ENCODE data around the gene INS. TPM values are rescaled to one million over a fixed set of nuclear protein-coding genes. Genes with fewer than 3 reads are reported as not detected.

The INS gene
- total and polyA plus RNA-seq, 10 of the 15 experiments (the other 5 are each of a cell fraction or from before 2014, with no cell fraction given), result not detected

DNA sequence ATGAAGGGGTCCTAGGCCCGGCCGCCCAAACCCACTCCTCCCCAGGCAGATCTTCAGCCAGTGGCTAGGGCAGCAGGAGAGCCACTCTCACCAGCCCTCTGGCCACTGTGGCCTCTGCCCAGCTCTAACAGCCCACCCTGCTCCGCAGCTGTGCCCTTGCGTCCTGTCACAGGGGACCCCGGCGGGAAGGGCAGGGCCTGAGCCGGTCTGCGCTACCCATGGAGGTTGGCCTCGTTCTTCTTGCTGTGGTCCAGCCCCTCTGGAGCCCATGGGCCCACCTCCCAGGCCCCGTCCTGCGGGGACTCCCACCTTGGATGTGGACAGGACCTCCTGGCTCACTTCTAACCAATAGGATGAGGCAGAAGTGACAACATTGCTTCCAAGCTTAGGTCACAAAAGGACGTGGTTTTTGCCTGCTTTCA lies 48.9 kb upstream of the INS start:
- RAD21 ChIA-PET (ENCODE audit: unreplicated experiment), result interaction anchor here (0.6 kb wide), 1 partner anchor 195 kb away, joined by 3 read pairs; no protein-coding TSS in a partner anchor
- Histone ChIP-seq H4K20me1 (ENCODE audit: control insufficient read depth, insufficient read depth) (no peaks in the 10 kb centered on the region), H3K4me2 (ENCODE audit: control insufficient read depth, insufficient read depth) (no peak overlapping the region), H3K27me3 (replicated peaks in 1 of 2; ENCODE audit: control insufficient read depth in 2 of 2, insufficient read depth in 2 of 2, low read length in 1 of 2) (no peaks in the 10 kb centered on the region; a peak in 1 of 4 replicates), H3K9me3 (replicated peaks; ENCODE audit: control insufficient read depth, insufficient read depth, low read length) (no peaks in the 10 kb centered on the region), H3K4me1 (ENCODE audit: control insufficient read depth, insufficient read depth, low read length) (no peaks in the 10 kb centered on the region), H2AFZ (ENCODE audit: control insufficient read depth, low read depth, low read length) (no peak overlapping the region), H3K9ac (ENCODE audit: control insufficient read depth, insufficient read depth, low read length) (no peak overlapping the region), H3K79me2 (ENCODE audit: control insufficient read depth, insufficient read depth, low read length) (no peaks in the 10 kb centered on the region), H3K4me3 (no peak overlapping the region), H3K36me3 (ENCODE audit: control insufficient read depth in 2 of 2, insufficient read depth in 2 of 2, low read length in 1 of 2) (no peaks in the 10 kb centered on the region), H3K27ac (ENCODE audit: control insufficient read depth, insufficient read depth) (no peak overlapping the region)
- POLR2A ChIA-PET, result no interaction called here
- no peak for FAIRE-seq
- DNase-seq (ENCODE audit: low read depth, low spot score), result no peak
- SMC1A ChIA-PET (ENCODE audit: uncharacterized antibody, unreplicated experiment), result no interaction called here
- BruUV-seq (replicated peaks), result no TSS peak
- CTCF ChIA-PET, result interaction anchor here (0.5 to 0.6 kb wide), 2 partner anchors 71 to 113 kb away, joined by 3 read pairs; no protein-coding TSS in a partner anchor
- no peak for ATAC-seq
- in situ Hi-C loops (cut with MboI) (no loop called here), intact Hi-C loops (cut with micrococcal nuclease; ENCODE audit: unreplicated experiment) (no loop called here)
- TF ChIP-seq, protein P1, sequence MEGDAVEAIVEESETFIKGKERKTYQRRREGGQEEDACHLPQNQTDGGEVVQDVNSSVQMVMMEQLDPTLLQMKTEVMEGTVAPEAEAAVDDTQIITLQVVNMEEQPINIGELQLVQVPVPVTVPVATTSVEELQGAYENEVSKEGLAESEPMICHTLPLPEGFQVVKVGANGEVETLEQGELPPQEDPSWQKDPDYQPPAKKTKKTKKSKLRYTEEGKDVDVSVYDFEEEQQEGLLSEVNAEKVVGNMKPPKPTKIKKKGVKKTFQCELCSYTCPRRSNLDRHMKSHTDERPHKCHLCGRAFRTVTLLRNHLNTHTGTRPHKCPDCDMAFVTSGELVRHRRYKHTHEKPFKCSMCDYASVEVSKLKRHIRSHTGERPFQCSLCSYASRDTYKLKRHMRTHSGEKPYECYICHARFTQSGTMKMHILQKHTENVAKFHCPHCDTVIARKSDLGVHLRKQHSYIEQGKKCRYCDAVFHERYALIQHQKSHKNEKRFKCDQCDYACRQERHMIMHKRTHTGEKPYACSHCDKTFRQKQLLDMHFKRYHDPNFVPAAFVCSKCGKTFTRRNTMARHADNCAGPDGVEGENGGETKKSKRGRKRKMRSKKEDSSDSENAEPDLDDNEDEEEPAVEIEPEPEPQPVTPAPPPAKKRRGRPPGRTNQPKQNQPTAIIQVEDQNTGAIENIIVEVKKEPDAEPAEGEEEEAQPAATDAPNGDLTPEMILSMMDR (IDR thresholded peaks at IDR 0.05 in 2 of 3, conservative IDR thresholded peaks at IDR 0.05 in 1 of 3; ENCODE audit: control insufficient read depth in 2 of 3, extremely low read depth in 1 of 3, insufficient read depth in 1 of 3, low read depth in 3 of 3, low read length in 3 of 3), result no peak
- TF ChIP-seq MEF2B (IDR thresholded peaks at IDR 0.05; ENCODE audit: partially characterized antibody, poor library complexity, severe bottlenecking) (no peak), ZNF274 (IDR thresholded peaks at IDR 0.05; ENCODE audit: insufficient read depth, insufficient read length) (no peak), BMI1 (IDR thresholded peaks at IDR 0.05; ENCODE audit: borderline replicate concordance) (no peak), RAD21 (IDR thresholded peaks at IDR 0.05; ENCODE audit: insufficient read depth, low read depth, low read length) (no peak), PAX5 (IDR thresholded peaks at IDR 0.05; ENCODE audit: borderline replicate concordance, low read depth, low read length) (no peak), EP300 (IDR thresholded peaks at IDR 0.05; ENCODE audit: borderline replicate concordance in 1 of 2, control insufficient read depth in 1 of 2, low read depth in 2 of 2, low read length in 2 of 2) (no peak)
- TF ChIP-seq, protein P2, sequence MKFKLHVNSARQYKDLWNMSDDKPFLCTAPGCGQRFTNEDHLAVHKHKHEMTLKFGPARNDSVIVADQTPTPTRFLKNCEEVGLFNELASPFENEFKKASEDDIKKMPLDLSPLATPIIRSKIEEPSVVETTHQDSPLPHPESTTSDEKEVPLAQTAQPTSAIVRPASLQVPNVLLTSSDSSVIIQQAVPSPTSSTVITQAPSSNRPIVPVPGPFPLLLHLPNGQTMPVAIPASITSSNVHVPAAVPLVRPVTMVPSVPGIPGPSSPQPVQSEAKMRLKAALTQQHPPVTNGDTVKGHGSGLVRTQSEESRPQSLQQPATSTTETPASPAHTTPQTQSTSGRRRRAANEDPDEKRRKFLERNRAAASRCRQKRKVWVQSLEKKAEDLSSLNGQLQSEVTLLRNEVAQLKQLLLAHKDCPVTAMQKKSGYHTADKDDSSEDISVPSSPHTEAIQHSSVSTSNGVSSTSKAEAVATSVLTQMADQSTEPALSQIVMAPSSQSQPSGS (IDR thresholded peaks at IDR 0.05; ENCODE audit: low read length), result no peak
- TF ChIP-seq, protein P3, sequence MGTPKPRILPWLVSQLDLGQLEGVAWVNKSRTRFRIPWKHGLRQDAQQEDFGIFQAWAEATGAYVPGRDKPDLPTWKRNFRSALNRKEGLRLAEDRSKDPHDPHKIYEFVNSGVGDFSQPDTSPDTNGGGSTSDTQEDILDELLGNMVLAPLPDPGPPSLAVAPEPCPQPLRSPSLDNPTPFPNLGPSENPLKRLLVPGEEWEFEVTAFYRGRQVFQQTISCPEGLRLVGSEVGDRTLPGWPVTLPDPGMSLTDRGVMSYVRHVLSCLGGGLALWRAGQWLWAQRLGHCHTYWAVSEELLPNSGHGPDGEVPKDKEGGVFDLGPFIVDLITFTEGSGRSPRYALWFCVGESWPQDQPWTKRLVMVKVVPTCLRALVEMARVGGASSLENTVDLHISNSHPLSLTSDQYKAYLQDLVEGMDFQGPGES (IDR thresholded peaks at IDR 0.05), result no peak
- TF ChIP-seq, protein P4, sequence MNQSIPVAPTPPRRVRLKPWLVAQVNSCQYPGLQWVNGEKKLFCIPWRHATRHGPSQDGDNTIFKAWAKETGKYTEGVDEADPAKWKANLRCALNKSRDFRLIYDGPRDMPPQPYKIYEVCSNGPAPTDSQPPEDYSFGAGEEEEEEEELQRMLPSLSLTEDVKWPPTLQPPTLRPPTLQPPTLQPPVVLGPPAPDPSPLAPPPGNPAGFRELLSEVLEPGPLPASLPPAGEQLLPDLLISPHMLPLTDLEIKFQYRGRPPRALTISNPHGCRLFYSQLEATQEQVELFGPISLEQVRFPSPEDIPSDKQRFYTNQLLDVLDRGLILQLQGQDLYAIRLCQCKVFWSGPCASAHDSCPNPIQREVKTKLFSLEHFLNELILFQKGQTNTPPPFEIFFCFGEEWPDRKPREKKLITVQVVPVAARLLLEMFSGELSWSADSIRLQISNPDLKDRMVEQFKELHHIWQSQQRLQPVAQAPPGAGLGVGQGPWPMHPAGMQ (IDR thresholded peaks at IDR 0.05; ENCODE audit: borderline replicate concordance), result no peak
- WGBS (ENCODE audit: insufficient coverage, insufficient replicate concordance, low lambda C conversion rate, missing lambda C conversion rate), result 16% methylated on average over 12 of the region's 12 CpGs
